SK-N-SH treated with all-trans-retinoic acid at 6 μM for 48 hours (cell line): ENCODE results near the gene CHST12.

Experiments used
- CSRNP3 ChIP-seq: fragments of 250-450 bp; sonication (Bioruptor Pico); IDR thresholded peaks from 2 replicates; pipeline ENCODE4 v1.5.1; 2021; ENCODE audit warnings: mild to moderate bottlenecking, moderate library complexity
- ESRRG ChIP-seq: fragments of 250-450 bp; sonication (Bioruptor Pico); IDR thresholded peaks from 2 replicates; pipeline ENCODE4 v1.6.1; 2021; ENCODE audit warnings: mild to moderate bottlenecking
- SNAI2 ChIP-seq: fragments of 250-450 bp; sonication (Bioruptor Pico); IDR thresholded peaks from 2 replicates; pipeline ENCODE4 v1.5.0; 2020; ENCODE audit warnings: mild to moderate bottlenecking, moderate library complexity
- TCF4 ChIP-seq: fragments of 250-450 bp; sonication (Bioruptor Pico); IDR thresholded peaks from 2 replicates; pipeline ENCODE4 v1.8.0; 2021; ENCODE audit warnings: mild to moderate bottlenecking, moderate library complexity, borderline replicate concordance
- TSHZ2 ChIP-seq: fragments of 250-450 bp; sonication (Bioruptor Pico); IDR thresholded peaks from 2 replicates; pipeline ENCODE4 v1.5.0; 2020; ENCODE audit warnings: mild to moderate bottlenecking, moderate library complexity
- ZC3H10 ChIP-seq: fragments of 250-450 bp; sonication (Bioruptor Pico); IDR thresholded peaks from 2 replicates; pipeline ENCODE4 v1.5.1; 2021; ENCODE audit warnings: mild to moderate bottlenecking, moderate library complexity
- ZNF565 ChIP-seq: fragments of 450-650 bp; formaldehyde crosslinking; conservative IDR thresholded peaks from 2 replicates; pipeline ENCODE4 v1.5.0; 2020; ENCODE audit warnings: low read depth, mild to moderate bottlenecking, moderate library complexity

- TF ChIP-seq ZNF565 (CRISPR knock-in tag), result no peak
- TF ChIP-seq ESRRG (CRISPR knock-in tag), result no peak
- TF ChIP-seq SNAI2 (CRISPR knock-in tag), result no peak
- no peak for TF ChIP-seq ZC3H10 (CRISPR knock-in tag)
- no peak for TF ChIP-seq CSRNP3 (CRISPR knock-in tag)
- TF ChIP-seq TCF4 (CRISPR knock-in tag), result no peak
- no peak for TF ChIP-seq TSHZ2 (CRISPR knock-in tag)
Measured at GRCh38 chr7:2488681-2489080, 85.3 kb downstream of the CHST12 start.
